Endothelial cell of umbilical vein (primary cell): ENCODE measurements around the gene CLIC3. TPM values are rescaled to one million over a fixed set of nuclear protein-coding genes. Genes with fewer than 3 reads are reported as not detected.

Experiments
- BruUV-seq: library from RNA; stranded (reverse); fragments of 400-500 nt; replicated peaks from 2 replicates; lab custom pipeline; 2021; lab: Mats Ljungman, UMichigan
- CTCF ChIA-PET: fragments of 300-600, 350-600 bp; sonication (Branson Sonifier 250); formaldehyde crosslinking; loops from one replicate; lab custom pipeline; 2021; ENCODE audit warnings: antibody characterized with exemption, inconsistent platforms; lab: Charles Lee
- POLR2A ChIA-PET: fragments of 300-600, 350-600 bp; sonication (Branson Sonifier 250); formaldehyde crosslinking; loops from one replicate; lab custom pipeline; 2021; ENCODE audit warnings: antibody characterized with exemption, inconsistent platforms; lab: Charles Lee
- DNase-seq: peaks from one replicate; pipeline ENCODE4 v3.0.0-alpha.2; 2011; ENCODE audit warnings: low read depth, low spot score
- FAIRE-seq: peaks from 2 replicates; lab custom pipeline; 2011; peaks lifted over from hg19 to GRCh38; lab: Jason Lieb, UNC
- H2AFZ ChIP-seq: 2 replicates; pipeline ENCODE4 v1.6.0; 2012; ENCODE audit warnings: low read depth, low read length, control low read depth, inconsistent platforms
- H3K27ac ChIP-seq: 2 replicates; pipeline ENCODE4 v1.5.1; 2011; ENCODE audit warnings: low read depth, mild to moderate bottlenecking, control low read depth, low read length, moderate library complexity; ENCODE audit not compliant: insufficient read depth
- H3K27me3 ChIP-seq, 2 experiments: 2 replicates each; pipeline versions ENCODE4 v1.6.0 to v1.6.1; 2011; ENCODE audit warnings: low read length in 2 of 2, mixed read lengths in 1 of 2; ENCODE audit not compliant: control insufficient read depth in 2 of 2, insufficient read depth in 2 of 2
- H3K36me3 ChIP-seq, 2 experiments: 2 replicates in 1 of 2; 3 replicates in 1 of 2; pipeline ENCODE4 v1.5.1; 2011; ENCODE audit warnings: low read length in 2 of 2, mild to moderate bottlenecking in 1 of 2, moderate library complexity in 1 of 2; ENCODE audit not compliant: control insufficient read depth in 2 of 2, insufficient read depth in 2 of 2; ENCODE audit errors: extremely low read depth in 1 of 2
- H3K4me1 ChIP-seq: 3 replicates; pipeline ENCODE4 v1.5.1; 2011; ENCODE audit warnings: mild to moderate bottlenecking, low read length; ENCODE audit not compliant: control insufficient read depth, insufficient read depth; ENCODE audit errors: extremely low read depth
- H3K4me2 ChIP-seq: 2 replicates; pipeline ENCODE4 v1.6.1; 2011; ENCODE audit warnings: low read length, control low read depth, mixed read lengths; ENCODE audit not compliant: insufficient read depth
- H3K4me3 ChIP-seq, 3 experiments: fragments of 200-600 bp in 1 of 3; sonication (generic), shearing (Covaris generic) in 1 of 3; replicated peaks in 1 of 3; 2 replicates each; pipeline ENCODE4 v1.5.1; 2011 to 2016; ENCODE audit warnings: control low read depth in 3 of 3, low read length in 3 of 3, mild to moderate bottlenecking in 2 of 3, inconsistent platforms in 1 of 3, low read depth in 1 of 3, moderate library complexity in 1 of 3; ENCODE audit not compliant: insufficient read depth in 1 of 3
- H3K79me2 ChIP-seq: 2 replicates; pipeline ENCODE4 v1.6.0; 2012; ENCODE audit warnings: low read length, inconsistent platforms; ENCODE audit not compliant: control insufficient read depth, insufficient read depth
- H3K9ac ChIP-seq: replicated peaks from 2 replicates; pipeline ENCODE3; 2011; ENCODE audit warnings: low read length, control low read depth; ENCODE audit not compliant: insufficient read depth; ENCODE audit errors: extremely low read depth
- H3K9me1 ChIP-seq: replicated peaks from 3 replicates; pipeline ENCODE4 v1.6.0; 2011; ENCODE audit warnings: mild to moderate bottlenecking, low read length; ENCODE audit not compliant: control insufficient read depth, insufficient read depth; ENCODE audit errors: extremely low read depth
- H3K9me3 ChIP-seq: replicated peaks from 2 replicates; pipeline ENCODE4 v1.5.1; 2012; ENCODE audit warnings: low read length, inconsistent platforms; ENCODE audit not compliant: control insufficient read depth, insufficient read depth
- H4K20me1 ChIP-seq: replicated peaks from 2 replicates; pipeline ENCODE3; 2011; ENCODE audit warnings: mild to moderate bottlenecking, low read length; ENCODE audit not compliant: control insufficient read depth, insufficient read depth; ENCODE audit errors: extremely low read depth
- CTCF ChIP-seq, 2 donors: IDR thresholded peaks; 1 replicate in 1 of 2; 2 replicates in 1 of 2; pipeline ENCODE4 v1.5.1; 2011; ENCODE audit warnings: low read length in 2 of 2, mild to moderate bottlenecking in 2 of 2, moderate library complexity in 2 of 2, control low read depth in 1 of 2, inconsistent platforms in 1 of 2, low read depth in 1 of 2; ENCODE audit not compliant: insufficient read depth in 1 of 2; ENCODE audit errors: extremely low read depth in 1 of 2
- EZH2 ChIP-seq: IDR thresholded peaks from 2 replicates; pipeline ENCODE4 v1.6.1; 2012; ENCODE audit warnings: borderline replicate concordance, low read depth, mild to moderate bottlenecking, moderate library complexity, low read length, inconsistent platforms; ENCODE audit not compliant: severe bottlenecking
- FOS ChIP-seq: IDR thresholded peaks from 2 replicates; pipeline ENCODE4 v1.6.1; 2011; ENCODE audit warnings: mild to moderate bottlenecking, low read length, moderate library complexity, borderline replicate concordance; ENCODE audit not compliant: insufficient read depth
- GATA2 ChIP-seq: IDR thresholded peaks from 2 replicates; pipeline ENCODE4 v1.7.0; 2011; ENCODE audit warnings: low read depth, mild to moderate bottlenecking, moderate library complexity, mixed read lengths, low read length; ENCODE audit not compliant: insufficient read length, insufficient read depth
- JUN ChIP-seq: IDR thresholded peaks from 2 replicates; pipeline ENCODE4 v1.6.1; 2011; ENCODE audit warnings: borderline replicate concordance, low read depth; ENCODE audit not compliant: insufficient read length, insufficient read depth
- MYC ChIP-seq: IDR thresholded peaks from one replicate; pipeline ENCODE4 v1.6.1; 2011; ENCODE audit warnings: mild to moderate bottlenecking, low read depth, low read length
- POLR2A ChIP-seq: IDR thresholded peaks from 2 replicates; pipeline ENCODE4 v1.6.1; 2012; ENCODE audit warnings: low read depth, mild to moderate bottlenecking, control low read depth, low read length
- POLR2AphosphoS5 ChIP-seq: IDR thresholded peaks from 2 replicates; pipeline ENCODE4 v1.6.1; 2012; ENCODE audit warnings: low read depth, mild to moderate bottlenecking, control low read depth, low read length, moderate library complexity; ENCODE audit not compliant: insufficient read depth
- dilution Hi-C: fragments of 300-500 bp; cut with MboI; formaldehyde crosslinking; loops from one replicate; pipeline ENCODE4 v1.15.0; 2019; ENCODE audit warnings: low sequenced_read_pairs; ENCODE audit not compliant: extremely low pct_ligation_motif_present
- intact Hi-C: fragments of 100-400 bp; cut with micrococcal nuclease; formaldehyde crosslinking; loops from one replicate; pipeline ENCODE4 v1.10.0; 2022
- polyA plus RNA-seq, 4 experiments: library from polyadenylated mRNA; depleted of rRNA in 3 of 4; stranded (reverse) in 3 of 4; unstranded in 1 of 4; fragments of >200 nt; gene quantifications; 2 replicates each; pipeline versions ENCODE4 v1.2.1 to v1.2.3, GENCODE V29; 2011 to 2012; ENCODE audit warnings: missing spikeins in 1 of 4
- total RNA-seq: library from RNA; stranded (reverse); gene quantifications from 2 replicates; pipeline ENCODE4 v1.2.3, GENCODE V29; 2021
- TF ChIP-seq, protein P1 (sequence below): IDR thresholded peaks from 2 replicates; pipeline ENCODE4 v1.6.1; 2011; ENCODE audit not compliant: insufficient read depth, insufficient read length

Gene CLIC3
- total and polyA plus RNA-seq, 2 donors (not counting 3 experiments of a cell fraction or from before 2014, with no cell fraction given) = 2.3 TPM; not detected in 1

DNA sequence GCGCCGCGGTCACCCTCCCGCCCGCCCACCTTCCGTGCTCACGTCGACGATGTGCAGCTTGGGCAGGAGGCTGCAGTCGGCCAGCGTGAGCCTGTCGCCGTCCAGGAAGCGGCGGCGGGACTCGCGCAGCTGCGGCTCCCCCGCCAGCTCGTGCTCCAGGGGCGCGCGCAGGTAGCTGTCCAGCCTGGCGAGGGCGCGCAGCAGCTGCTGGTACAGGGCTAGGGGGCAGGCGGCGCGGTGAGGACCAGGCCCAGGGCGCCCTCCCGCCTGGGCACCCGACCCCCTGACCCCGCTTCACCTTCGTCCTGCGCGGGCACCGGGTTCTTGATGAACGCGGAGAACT, 1.5 kb downstream of the CLIC3 start:
- Histone ChIP-seq H3K36me3 (no peaks in the 10 kb centered on the region), H3K4me1 (peaks cover 32% of the 10 kb centered on the region), H3K9ac (no peak overlapping the region), H4K20me1 (no peaks in the 10 kb centered on the region), H3K9me3 (no peaks in the 10 kb centered on the region), H3K4me2 (no peak overlapping the region), H3K79me2 (peaks cover 9% of the 10 kb centered on the region), H3K4me3 (no peak overlapping the region), H3K9me1 (no peaks in the 10 kb centered on the region), H3K27me3 (no peaks in the 10 kb centered on the region), H3K27ac (no peak overlapping the region), H2AFZ (no peak overlapping the region)
- no peak for FAIRE-seq
- dilution Hi-C loops (no loop called here), intact Hi-C loops (loop anchor here (5.0 kb wide), 2 partner anchors 48 to 153 kb away; partner anchors contain the start of genes AJM1 and C8G)
- ChIA-PET POLR2A (no interaction called here), CTCF (interaction anchor here (1.3 to 1.9 kb wide), 3 partner anchors 41 to 69 kb away, joined by 3 to 16 read pairs (median 4); no protein-coding TSS in a partner anchor)
- no peak for DNase-seq
- no TSS peak for BruUV-seq
- TF ChIP-seq MYC (no peak), JUN (no peak), POLR2AphosphoS5 (no peak), POLR2A (no peak), FOS (no peak), GATA2 (no peak), CTCF (IDR thresholded peaks at IDR 0.05; ENCODE audit: extremely low read depth in 1 of 2, insufficient read depth in 1 of 2, low read depth in 1 of 2, low read length in 2 of 2) (no peak), EZH2 (no peak)
- TF ChIP-seq, protein P1, sequence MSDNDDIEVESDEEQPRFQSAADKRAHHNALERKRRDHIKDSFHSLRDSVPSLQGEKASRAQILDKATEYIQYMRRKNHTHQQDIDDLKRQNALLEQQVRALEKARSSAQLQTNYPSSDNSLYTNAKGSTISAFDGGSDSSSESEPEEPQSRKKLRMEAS = no peak
